ENCODE results near the gene FANCI. TPM values are rescaled to one million over a fixed set of nuclear protein-coding genes. Genes with fewer than 3 reads are reported as not detected.

FANCI gene
- total and polyA plus RNA-seq, 2 of the 13 experiments (the other 11 are each of a cell fraction or from before 2014, with no cell fraction given): 15.7 to 68.8 TPM

- TF ChIP-seq MNT (IDR thresholded peaks at IDR 0.05) (no peak), HNRNPLL (IDR thresholded peaks at IDR 0.05; ENCODE audit: low read depth, low read length, poor library complexity, severe bottlenecking) (peak; percentile 56), ZNF264 (CRISPR knock-in tag; IDR thresholded peaks at IDR 0.05) (peak; percentile 49; the same call in 1 of the 2 replicates), ATM (IDR thresholded peaks at IDR 0.05; ENCODE audit: borderline replicate concordance) (no peak), IRF2 (CRISPR knock-in tag; IDR thresholded peaks at IDR 0.05) (peak; percentile 51; the same call in 1 of the 2 replicates), NRL (CRISPR knock-in tag; IDR thresholded peaks at IDR 0.05; ENCODE audit: borderline replicate concordance) (no peak), ZNF33A (CRISPR knock-in tag; IDR thresholded peaks at IDR 0.05; ENCODE audit: borderline replicate concordance) (no peak), KDM6A (CRISPR knock-in tag; IDR thresholded peaks at IDR 0.05; ENCODE audit: low read depth) (no peak), PRDM15 (CRISPR knock-in tag; IDR thresholded peaks at IDR 0.05) (peak; percentile 63; the same call in 1 of the 2 replicates), ZNF367 (CRISPR knock-in tag; IDR thresholded peaks at IDR 0.05; ENCODE audit: borderline replicate concordance) (peak; percentile 58; the same call in 1 of the 2 replicates), ZNF749 (CRISPR knock-in tag; IDR thresholded peaks at IDR 0.05; ENCODE audit: borderline replicate concordance) (0 out of 2 replicates have a peak, but pooled peaks have one; percentile 54), THRA (CRISPR knock-in tag; IDR thresholded peaks at IDR 0.05; ENCODE audit: borderline replicate concordance) (peak; percentile 78), SOX6 (IDR thresholded peaks at IDR 0.05) (no peak), SOX6 (CRISPR knock-in tag; IDR thresholded peaks at IDR 0.05) (no peak), FOXK1 (CRISPR knock-in tag; IDR thresholded peaks at IDR 0.05; ENCODE audit: borderline replicate concordance, low read depth) (peak; percentile 65; the same call in 1 of the 2 replicates), MIXL1 (CRISPR knock-in tag; IDR thresholded peaks at IDR 0.05) (peak; percentile 69; the same call in 1 of the 2 replicates), SOX5 (CRISPR knock-in tag; IDR thresholded peaks at IDR 0.05; ENCODE audit: borderline replicate concordance) (peak; percentile 34; the same call in 1 of the 2 replicates), REST (IDR thresholded peaks at IDR 0.05; ENCODE audit: borderline replicate concordance in 1 of 2, low read depth in 1 of 2, low read length in 2 of 2) (peak; percentile 98), EHMT2 (IDR thresholded peaks at IDR 0.05; ENCODE audit: borderline replicate concordance, low read depth, low read length) (peak; percentile 85)
Measured at GRCh38 chr15:89361451-89362202, 117.8 kb downstream of the FANCI start (continued).

Data from HepG2 (cell line).